Measurements from ENCODE around the gene EPB41L4B.
"Not testable (repeated sequence)": the region's sequence is repeated elsewhere in the genome, so short reads cannot be mapped to it uniquely, and the experiment has no call there.

The EPB41L4B gene

DNA sequence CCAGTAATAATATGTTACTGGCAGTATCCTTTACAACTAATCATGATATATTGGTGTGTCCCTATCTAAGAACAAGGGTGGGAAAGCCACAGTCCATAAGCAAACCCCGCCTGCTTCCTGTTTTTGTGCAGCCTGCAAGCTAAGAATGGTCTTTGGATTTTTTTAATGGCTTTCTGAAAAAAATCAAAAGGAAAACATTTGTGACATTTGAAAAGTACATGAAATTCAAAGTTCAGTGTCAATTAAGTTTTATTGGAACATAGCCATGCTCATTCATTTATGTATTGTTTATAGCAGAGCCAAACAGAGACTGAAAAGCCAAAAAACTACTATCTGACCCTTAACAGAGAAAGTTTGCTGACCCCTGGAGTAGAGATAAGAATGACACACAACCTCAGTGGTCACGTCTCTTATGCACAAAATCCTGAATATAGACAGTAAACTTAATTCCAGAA lies 188.3 kb downstream of the EPB41L4B start:
- no peak overlapping the region for H3K4me3 ChIP-seq (ENCODE audit: low read depth, low read length)
- TF ChIP-seq, protein P1, sequence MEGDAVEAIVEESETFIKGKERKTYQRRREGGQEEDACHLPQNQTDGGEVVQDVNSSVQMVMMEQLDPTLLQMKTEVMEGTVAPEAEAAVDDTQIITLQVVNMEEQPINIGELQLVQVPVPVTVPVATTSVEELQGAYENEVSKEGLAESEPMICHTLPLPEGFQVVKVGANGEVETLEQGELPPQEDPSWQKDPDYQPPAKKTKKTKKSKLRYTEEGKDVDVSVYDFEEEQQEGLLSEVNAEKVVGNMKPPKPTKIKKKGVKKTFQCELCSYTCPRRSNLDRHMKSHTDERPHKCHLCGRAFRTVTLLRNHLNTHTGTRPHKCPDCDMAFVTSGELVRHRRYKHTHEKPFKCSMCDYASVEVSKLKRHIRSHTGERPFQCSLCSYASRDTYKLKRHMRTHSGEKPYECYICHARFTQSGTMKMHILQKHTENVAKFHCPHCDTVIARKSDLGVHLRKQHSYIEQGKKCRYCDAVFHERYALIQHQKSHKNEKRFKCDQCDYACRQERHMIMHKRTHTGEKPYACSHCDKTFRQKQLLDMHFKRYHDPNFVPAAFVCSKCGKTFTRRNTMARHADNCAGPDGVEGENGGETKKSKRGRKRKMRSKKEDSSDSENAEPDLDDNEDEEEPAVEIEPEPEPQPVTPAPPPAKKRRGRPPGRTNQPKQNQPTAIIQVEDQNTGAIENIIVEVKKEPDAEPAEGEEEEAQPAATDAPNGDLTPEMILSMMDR (IDR thresholded peaks at IDR 0.05; ENCODE audit: borderline replicate concordance, insufficient read depth, low read depth, low read length) = no peak

DNA sequence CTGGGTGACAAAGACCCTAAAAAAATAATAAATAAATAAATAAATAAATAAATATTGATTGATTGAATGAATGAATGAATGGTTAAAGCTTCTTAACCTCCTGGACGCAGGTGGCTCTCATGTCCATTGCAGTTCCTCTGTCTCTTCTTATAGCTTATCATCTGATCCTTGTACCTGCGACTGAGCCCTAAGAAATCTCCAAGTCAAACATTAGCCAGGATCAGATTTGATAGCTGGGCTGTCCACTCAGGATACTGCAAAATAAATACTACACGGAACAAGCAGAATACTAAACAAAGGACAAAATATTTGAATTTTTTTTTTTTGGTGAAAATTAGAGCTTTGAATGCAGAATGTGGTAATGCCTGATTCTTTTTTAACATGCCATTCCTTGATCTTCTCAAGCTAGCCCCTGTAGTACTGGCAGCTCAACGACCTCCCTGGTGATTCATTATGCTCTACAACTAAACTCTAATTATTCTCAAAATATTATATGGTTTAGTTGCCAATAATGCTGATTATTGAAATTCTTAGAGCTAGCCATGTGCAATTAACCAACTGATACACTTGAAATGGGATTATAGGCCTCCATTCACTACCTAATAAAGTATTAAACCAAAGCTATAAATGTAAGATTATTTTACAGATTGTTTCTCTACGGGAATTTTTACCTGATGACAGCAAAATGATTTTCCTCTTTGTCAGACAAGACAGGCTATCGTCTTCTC lies 191.2 kb downstream of the EPB41L4B start:
- TF ChIP-seq, protein P1 (IDR thresholded peaks at IDR 0.05; ENCODE audit: borderline replicate concordance, insufficient read depth, low read depth, low read length) = no peak
- H3K4me3 ChIP-seq (ENCODE audit: low read depth, low read length) = no peak overlapping the region

DNA sequence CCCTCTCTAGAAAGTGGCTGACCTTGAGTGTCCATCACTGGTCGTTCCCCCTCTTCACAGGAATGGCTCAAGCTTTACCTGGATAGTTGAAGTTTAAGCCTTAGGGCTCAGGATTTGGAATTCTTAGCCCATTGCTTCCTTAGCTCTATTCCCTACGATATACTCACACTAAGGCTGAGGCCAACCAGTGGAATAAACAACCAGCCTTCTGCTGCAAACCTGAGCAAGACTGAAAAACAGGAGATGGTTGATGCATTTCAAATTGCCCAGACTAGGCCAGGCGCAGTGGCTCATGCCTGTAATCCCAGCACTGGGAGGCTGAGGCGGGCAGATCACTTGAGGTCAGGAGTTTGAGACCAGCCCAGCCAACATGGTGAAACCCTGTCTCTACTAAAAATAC lies 194.2 kb downstream of the EPB41L4B start:
- not testable (repeated sequence) for H3K4me3 ChIP-seq (ENCODE audit: low read depth, low read length)

DNA sequence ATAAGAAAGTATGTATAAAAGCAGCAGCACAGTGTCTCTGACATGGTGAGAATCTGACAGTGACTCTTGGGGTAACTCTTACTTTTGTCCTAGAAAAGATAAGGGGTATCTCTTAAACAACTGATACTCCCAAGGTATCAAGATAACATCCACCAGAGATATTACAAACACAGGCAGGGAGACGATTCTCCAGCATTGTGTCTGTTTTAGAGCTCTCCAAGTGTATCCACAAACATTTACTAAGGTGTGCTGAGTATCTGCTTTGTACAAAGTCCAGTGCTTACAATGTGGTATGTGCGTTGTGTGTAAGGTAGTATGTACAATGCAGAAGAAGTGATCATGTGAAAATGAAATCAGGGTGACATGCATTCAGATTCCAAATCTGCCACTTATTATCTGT lies 196.7 kb downstream of the EPB41L4B start:
- H3K4me3 ChIP-seq (ENCODE audit: low read depth, low read length) = no peak overlapping the region
- TF ChIP-seq, protein P1 (IDR thresholded peaks at IDR 0.05; ENCODE audit: borderline replicate concordance, insufficient read depth, low read depth, low read length) = no peak

DNA sequence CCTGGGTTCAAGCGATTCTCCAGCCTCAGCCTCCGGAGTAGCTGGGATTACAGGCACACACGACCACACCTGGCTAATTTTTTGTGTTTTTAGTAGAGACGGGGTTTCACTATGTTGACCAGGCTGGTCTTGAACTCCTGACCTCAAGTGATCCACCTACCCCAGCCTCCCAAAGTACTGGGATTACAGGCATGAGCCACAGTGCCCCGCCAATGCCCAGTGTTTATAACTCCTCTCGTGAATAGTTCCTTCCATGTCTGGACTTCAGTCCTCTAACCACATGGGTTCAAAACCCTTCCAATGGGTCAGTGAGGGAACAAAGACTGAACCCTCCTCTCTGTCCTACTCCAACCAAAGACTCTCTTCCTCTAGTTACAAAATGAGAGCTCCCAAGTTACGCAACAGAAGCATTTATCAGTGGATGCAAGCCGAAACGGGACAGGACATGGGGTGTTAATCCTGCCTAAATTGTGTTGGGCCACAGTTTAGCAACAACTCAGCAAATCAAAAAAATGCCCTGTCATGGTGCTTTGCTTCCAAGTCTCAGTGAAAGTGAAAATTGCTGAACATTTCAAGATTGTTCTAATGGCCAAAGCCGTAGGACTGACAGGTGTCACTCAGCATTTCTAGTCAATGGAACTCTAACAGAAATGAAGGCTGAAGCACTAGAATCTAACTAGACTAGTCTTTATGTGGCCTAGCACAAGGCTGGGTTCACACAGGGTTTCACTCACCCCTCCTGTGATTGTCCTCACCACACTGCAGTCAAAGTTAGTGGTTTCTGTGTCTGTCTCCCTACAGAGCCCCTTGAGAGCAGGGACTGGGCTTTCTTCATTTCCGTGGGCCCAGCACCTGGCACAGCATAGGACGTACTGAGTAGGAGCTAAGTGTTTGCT lies 197.9 kb downstream of the EPB41L4B start:
- TF ChIP-seq, protein P1 (IDR thresholded peaks at IDR 0.05; ENCODE audit: borderline replicate concordance, insufficient read depth, low read depth, low read length) = no peak
- no peak overlapping the region for H3K4me3 ChIP-seq (ENCODE audit: low read depth, low read length)

All from GM12875 (cell line).